ENCODE results near the gene RPTOR.
"Not testable (repeated sequence)": the region's sequence is repeated elsewhere in the genome, so short reads cannot be mapped to it uniquely, and the experiment has no call there.

RPTOR gene

DNA sequence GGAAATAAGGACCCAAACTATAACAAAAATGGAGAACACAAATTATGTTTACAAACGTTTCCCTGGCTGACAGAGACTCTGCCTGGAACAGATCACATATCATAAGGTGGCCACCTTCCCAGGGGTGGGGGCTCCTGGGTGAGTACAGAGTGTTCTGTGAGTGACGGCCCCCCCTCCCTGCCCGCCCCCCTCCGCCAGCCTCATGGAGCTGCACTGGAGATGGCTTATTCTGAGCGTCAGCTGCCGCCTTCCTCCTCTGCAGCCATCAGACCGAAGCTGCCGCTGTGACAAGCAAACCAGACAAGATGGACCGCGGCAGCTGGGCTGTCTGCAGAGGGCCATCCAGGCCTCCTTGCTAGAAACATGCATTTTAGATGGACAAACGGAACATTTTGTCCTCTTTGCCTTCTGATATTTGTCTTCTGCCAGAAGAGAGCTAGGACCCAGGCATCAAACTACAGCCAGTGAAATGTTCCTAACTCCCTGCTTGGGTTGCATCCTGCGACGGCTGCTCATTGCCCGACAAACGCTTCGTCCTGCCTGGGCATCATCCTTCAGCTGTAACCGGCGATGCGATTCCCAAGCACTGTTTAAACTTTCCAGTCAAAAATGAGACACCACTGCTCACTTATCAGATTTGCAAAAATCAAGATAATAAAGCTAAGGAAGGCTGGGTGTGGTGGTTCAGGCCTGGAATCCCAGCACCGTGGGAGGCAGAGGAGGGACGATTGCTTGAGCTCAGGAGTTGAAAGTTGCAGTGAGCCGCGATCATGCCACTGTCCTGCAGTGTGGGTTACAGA, 15.3 kb upstream of the RPTOR start:
- TF ChIP-seq, protein P1, sequence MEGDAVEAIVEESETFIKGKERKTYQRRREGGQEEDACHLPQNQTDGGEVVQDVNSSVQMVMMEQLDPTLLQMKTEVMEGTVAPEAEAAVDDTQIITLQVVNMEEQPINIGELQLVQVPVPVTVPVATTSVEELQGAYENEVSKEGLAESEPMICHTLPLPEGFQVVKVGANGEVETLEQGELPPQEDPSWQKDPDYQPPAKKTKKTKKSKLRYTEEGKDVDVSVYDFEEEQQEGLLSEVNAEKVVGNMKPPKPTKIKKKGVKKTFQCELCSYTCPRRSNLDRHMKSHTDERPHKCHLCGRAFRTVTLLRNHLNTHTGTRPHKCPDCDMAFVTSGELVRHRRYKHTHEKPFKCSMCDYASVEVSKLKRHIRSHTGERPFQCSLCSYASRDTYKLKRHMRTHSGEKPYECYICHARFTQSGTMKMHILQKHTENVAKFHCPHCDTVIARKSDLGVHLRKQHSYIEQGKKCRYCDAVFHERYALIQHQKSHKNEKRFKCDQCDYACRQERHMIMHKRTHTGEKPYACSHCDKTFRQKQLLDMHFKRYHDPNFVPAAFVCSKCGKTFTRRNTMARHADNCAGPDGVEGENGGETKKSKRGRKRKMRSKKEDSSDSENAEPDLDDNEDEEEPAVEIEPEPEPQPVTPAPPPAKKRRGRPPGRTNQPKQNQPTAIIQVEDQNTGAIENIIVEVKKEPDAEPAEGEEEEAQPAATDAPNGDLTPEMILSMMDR (IDR thresholded peaks at IDR 0.05; ENCODE audit: control insufficient read depth, insufficient read depth, low read depth, low read length, missing control alignments), result no peak
- no peak overlapping the region for H3K4me3 ChIP-seq (ENCODE audit: control insufficient read depth, low read depth, low read length)
- no peak for DNase-seq (ENCODE audit: low read depth)

DNA sequence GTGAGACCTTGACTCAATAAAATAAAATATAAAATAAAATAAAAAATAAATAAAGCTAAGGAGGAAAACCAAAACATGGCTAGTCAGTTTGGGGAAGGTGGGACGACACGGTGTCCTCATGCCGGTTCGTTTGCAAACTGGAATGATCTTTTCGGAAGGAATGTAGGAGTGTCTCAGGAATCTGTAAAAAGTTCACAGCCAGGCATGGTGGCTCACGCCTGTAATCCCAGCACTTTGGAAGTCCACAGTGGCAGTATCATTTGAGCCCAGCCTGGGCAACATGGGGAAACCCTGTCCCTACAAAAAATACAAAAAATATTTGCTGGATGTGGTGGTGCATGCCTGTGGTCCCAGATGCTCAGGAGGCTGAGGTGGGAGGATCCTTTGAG, 14.7 kb upstream of the RPTOR start:
- H3K4me3 ChIP-seq (ENCODE audit: control insufficient read depth, low read depth, low read length), result no peak overlapping the region
- no peak for DNase-seq (ENCODE audit: low read depth)
- TF ChIP-seq, protein P1 (IDR thresholded peaks at IDR 0.05; ENCODE audit: control insufficient read depth, insufficient read depth, low read depth, low read length, missing control alignments), result no peak

DNA sequence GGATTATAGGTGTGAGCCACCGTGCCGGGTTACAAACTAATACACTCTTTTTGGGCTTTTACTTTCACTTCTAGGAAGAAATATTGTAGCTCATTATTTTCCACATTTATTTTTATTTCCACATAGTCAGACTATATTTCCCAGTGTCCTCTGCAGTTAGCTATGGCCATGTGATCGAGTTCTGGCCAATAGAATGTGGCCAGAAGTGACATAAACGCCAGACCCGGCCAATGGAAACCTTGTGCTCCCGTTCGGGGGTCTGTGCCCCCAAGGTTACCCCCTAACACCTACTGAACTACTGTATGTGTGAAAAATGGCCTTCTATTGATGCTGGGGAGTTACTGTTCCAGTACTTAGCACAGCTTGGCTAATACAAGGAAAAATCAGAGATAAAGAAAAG, 13.2 kb upstream of the RPTOR start:
- DNase-seq (ENCODE audit: low read depth), result no peak
- H3K4me3 ChIP-seq (ENCODE audit: control insufficient read depth, low read depth, low read length), result no peak overlapping the region
- TF ChIP-seq, protein P1 (IDR thresholded peaks at IDR 0.05; ENCODE audit: control insufficient read depth, insufficient read depth, low read depth, low read length, missing control alignments), result no peak

DNA sequence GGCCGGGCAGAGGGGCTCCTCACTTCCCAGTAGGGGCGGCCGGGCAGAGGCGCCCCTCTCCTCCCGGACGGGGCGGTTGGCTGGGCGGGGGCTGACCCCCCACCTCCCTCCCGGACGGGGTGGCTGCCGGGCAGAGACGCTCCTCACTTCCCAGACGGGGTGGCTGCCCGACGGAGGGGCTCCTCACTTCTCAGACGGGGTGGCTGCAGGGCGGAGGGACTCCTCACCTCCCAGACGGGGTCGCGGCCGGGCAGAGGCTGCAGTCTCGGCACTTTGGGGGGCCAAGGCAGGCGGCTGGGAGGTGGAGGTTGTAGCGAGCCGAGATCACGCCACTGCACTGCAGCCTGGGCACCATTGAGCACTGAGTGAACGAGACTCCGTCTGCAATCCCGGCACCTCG, 7.3 kb upstream of the RPTOR start:
- not testable (repeated sequence) for DNase-seq (ENCODE audit: low read depth); H3K4me3 ChIP-seq (ENCODE audit: control insufficient read depth, low read depth, low read length)

DNA sequence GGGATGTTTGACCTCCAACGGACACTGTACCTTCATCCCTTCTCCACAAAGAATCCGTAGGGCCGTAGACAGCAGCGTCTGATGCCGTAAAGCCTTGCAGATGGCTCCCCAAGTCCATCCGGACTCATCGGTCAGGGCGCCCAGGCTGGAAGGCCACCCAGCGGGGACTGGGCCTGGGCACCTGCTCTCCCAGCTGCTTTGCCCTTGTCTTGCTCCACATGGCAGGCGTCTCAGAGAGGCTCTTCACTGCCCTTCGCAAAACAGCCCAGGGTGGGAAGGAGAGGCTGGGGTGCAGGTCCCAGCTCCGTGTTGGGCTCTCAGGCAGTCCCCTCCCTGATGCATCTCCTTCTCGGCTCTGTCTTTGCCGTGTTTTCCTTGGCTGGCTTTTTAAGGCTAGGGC, 6.2 kb upstream of the RPTOR start:
- TF ChIP-seq, protein P1 (IDR thresholded peaks at IDR 0.05; ENCODE audit: control insufficient read depth, insufficient read depth, low read depth, low read length, missing control alignments), result no peak
- no peak overlapping the region for H3K4me3 ChIP-seq (ENCODE audit: control insufficient read depth, low read depth, low read length)
- no peak for DNase-seq (ENCODE audit: low read depth)

DNA sequence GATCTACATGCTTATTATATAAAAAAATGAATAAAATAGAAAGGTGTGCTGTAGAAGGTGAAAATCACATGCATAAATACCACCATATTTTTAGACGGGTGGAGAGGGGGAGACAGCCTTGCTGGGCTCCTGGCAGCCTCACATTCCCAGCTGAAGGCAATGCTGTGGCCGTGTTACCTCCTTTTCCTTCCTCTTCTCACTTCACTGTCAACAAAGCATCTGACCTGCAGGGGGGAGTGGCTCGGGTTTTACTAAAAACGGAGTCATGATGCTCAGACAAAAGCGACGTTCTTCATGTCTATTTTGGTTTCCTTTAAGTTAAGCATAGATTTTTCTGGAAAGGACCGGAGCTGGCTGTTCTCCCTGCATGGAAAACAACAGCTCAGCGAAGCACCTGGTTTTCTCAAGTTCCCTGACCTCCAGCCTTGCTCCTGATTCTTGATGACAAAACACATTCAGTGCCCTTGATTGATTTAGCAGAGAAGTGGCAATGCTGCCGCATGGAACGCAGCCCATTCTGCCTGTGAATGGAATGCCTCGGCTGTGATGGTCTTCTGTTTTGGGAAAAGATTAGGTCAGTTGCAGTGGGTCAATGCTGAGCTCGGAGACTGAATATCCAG, 5.5 kb upstream of the RPTOR start:
- TF ChIP-seq, protein P1 (IDR thresholded peaks at IDR 0.05; ENCODE audit: control insufficient read depth, insufficient read depth, low read depth, low read length, missing control alignments), result no peak
- no peak for DNase-seq (ENCODE audit: low read depth)
- no peak overlapping the region for H3K4me3 ChIP-seq (ENCODE audit: control insufficient read depth, low read depth, low read length)

DNA sequence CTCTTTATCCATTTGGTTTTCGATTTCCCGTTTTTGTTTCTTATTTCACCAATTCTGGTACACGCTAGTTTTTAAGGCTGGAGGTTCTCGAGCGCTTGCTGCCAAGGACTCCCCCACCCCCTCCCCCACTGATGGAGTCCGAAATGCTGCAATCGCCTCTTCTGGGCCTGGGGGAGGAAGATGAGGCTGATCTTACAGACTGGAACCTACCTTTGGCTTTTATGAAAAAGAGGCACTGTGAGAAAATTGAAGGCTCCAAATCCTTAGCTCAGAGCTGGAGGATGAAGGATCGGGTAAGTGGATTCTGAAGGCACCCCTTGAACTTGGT, 825 bp downstream of the RPTOR start:
- peak overlapping the region; percentile 69 for H3K4me3 ChIP-seq (ENCODE audit: control insufficient read depth, low read depth, low read length)
- DNase-seq (ENCODE audit: low read depth), result no peak
- TF ChIP-seq, protein P1 (IDR thresholded peaks at IDR 0.05; ENCODE audit: control insufficient read depth, insufficient read depth, low read depth, low read length, missing control alignments), result no peak
